Stimulated activated CD4-positive, alpha-beta T cell treated with anti-CD3 and anti-CD28 coated beads, Interleukin-1b, Interleukin-23, amount 100 ng/mL, for 1 hour (primary cell): ENCODE data around the gene TMEM215.
"Not testable (repeated sequence)": the region's sequence is repeated elsewhere in the genome, so short reads cannot be mapped to it uniquely, and the experiment has no call there.

ENCODE experiments used
- DNase-seq, 2 donors: peaks; one replicate each; pipeline ENCODE4 v3.0.0-alpha.2; 2020; ENCODE audit warnings: low read depth in 2 of 2

The TMEM215 gene

GRCh38 chr9:32783168-32783891, at the start of gene TMEM215:
Gene TMEM215, plus strand, starts transcription at chr9:32783540. Its CDS starts 644 bp downstream, at chr9:32784184.
- no peak for DNase-seq

GRCh38 chr9:32735476-32735875, 47.9 kb upstream of the TMEM215 start:
- DNase-seq, result no peak

GRCh38 chr9:32737378-32737777, 46.0 kb upstream of the TMEM215 start:
- no peak for DNase-seq

GRCh38 chr9:32738501-32739172, 44.7 kb upstream of the TMEM215 start:
- DNase-seq, result no peak

- DNase-seq, result no peak
These were observed 41.6 kb upstream of the TMEM215 start for GRCh38 chr9:32741706-32742105.

- no peak for DNase-seq
These were observed 41.0 kb upstream of the TMEM215 start for GRCh38 chr9:32742296-32742695.

GRCh38 chr9:32748013-32748412, 35.3 kb upstream of the TMEM215 start:
- no peak for DNase-seq

GRCh38 chr9:32755730-32756129, 27.6 kb upstream of the TMEM215 start:
- no peak for DNase-seq

- no peak for DNase-seq
These were observed 19.2 kb upstream of the TMEM215 start for GRCh38 chr9:32764139-32764538.

GRCh38 chr9:32775283-32775682, 8.1 kb upstream of the TMEM215 start:
- DNase-seq, result no peak

GRCh38 chr9:32776201-32776600, 7.1 kb upstream of the TMEM215 start:
- no peak for DNase-seq

- no peak for DNase-seq
These were observed 718 bp upstream of the TMEM215 start for GRCh38 chr9:32782476-32783167.

GRCh38 chr9:32787816-32788215, 4.5 kb downstream of the TMEM215 start:
- no peak for DNase-seq

- not testable (repeated sequence) for DNase-seq
These were observed 12.7 kb downstream of the TMEM215 start for GRCh38 chr9:32796015-32796414.

GRCh38 chr9:32801530-32801929, 18.2 kb downstream of the TMEM215 start:
- DNase-seq, result no peak

GRCh38 chr9:32807217-32807616, 23.9 kb downstream of the TMEM215 start:
- DNase-seq, result no peak

GRCh38 chr9:32811246-32811645, 27.9 kb downstream of the TMEM215 start:
- DNase-seq, result no peak

- DNase-seq, result no peak
These were observed 37.0 kb downstream of the TMEM215 start for GRCh38 chr9:32820322-32820721.

GRCh38 chr9:32823101-32823500, 39.8 kb downstream of the TMEM215 start:
- DNase-seq, result no peak

- DNase-seq, result no peak
These were observed 40.2 kb downstream of the TMEM215 start for GRCh38 chr9:32823551-32823950.

GRCh38 chr9:32825203-32825602, 41.9 kb downstream of the TMEM215 start:
- DNase-seq, result no peak

- no peak for DNase-seq
These were observed 45.5 kb downstream of the TMEM215 start for GRCh38 chr9:32828861-32829260.

GRCh38 chr9:32832346-32832745, 49.0 kb downstream of the TMEM215 start:
- no peak for DNase-seq
